IPS-15b (cell line): ENCODE results near the gene TAF11L4.
"Not testable (repeated sequence)": the region's sequence is repeated elsewhere in the genome, so short reads cannot be mapped to it uniquely, and the experiment has no call there.

ENCODE experiments used
- H3K27me3 ChIP-seq: one replicate; pipeline ENCODE4 v1.6.1; 2013; ENCODE audit warnings: low read length; ENCODE audit not compliant: control insufficient read depth, insufficient read depth
- H3K36me3 ChIP-seq: one replicate; pipeline ENCODE4 v1.6.1; 2013; ENCODE audit warnings: low read length; ENCODE audit not compliant: control insufficient read depth, insufficient read depth
- H3K4me1 ChIP-seq: one replicate; pipeline ENCODE4 v1.6.1; 2013; ENCODE audit warnings: mild to moderate bottlenecking, low read length; ENCODE audit not compliant: control insufficient read depth, insufficient read depth
- H3K4me3 ChIP-seq: one replicate; pipeline ENCODE4 v1.5.1; 2013; ENCODE audit warnings: low read depth, low read length
- H3K9ac ChIP-seq: one replicate; pipeline ENCODE4 v1.6.1; 2013; ENCODE audit warnings: low read depth, mild to moderate bottlenecking, low read length
- H3K9me3 ChIP-seq: one replicate; pipeline ENCODE4 v1.6.1; 2013; ENCODE audit warnings: mild to moderate bottlenecking, low read length; ENCODE audit not compliant: control insufficient read depth, insufficient read depth

Gene TAF11L4

DNA sequence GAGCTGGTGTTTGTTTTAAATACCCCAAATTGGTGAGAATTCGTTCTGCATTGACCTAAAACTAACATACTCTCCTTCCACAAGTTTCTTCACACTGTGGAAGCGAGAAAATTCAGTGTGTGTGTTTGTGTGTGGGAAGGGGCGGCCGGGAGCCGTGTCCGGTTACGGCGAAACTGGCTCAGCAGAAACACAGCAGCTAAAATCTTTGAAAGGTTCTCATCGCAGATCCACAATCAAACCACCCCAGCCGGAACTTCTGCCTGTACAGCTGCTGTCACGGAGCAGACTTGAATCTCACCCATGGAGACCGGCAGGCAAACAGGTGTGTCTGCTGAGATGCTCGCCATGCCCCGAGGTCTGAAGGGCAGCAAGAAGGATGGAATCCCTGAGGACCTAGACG is at the start of gene TAF11L4:
Gene TAF11L4 (plus strand): TSS at position 301 of the 400 bp plus-strand sequence.
- H3K9ac ChIP-seq, H3K27me3 ChIP-seq, H3K4me1 ChIP-seq, H3K4me3 ChIP-seq, H3K36me3 ChIP-seq, H3K9me3 ChIP-seq: not testable (repeated sequence)

GRCh38 chr5:17475064-17475463 is 46.5 kb upstream of the TAF11L4 start:
- H3K27me3 ChIP-seq, H3K36me3 ChIP-seq, H3K9ac ChIP-seq, H3K9me3 ChIP-seq, H3K4me3 ChIP-seq, H3K4me1 ChIP-seq: not testable (repeated sequence)

DNA sequence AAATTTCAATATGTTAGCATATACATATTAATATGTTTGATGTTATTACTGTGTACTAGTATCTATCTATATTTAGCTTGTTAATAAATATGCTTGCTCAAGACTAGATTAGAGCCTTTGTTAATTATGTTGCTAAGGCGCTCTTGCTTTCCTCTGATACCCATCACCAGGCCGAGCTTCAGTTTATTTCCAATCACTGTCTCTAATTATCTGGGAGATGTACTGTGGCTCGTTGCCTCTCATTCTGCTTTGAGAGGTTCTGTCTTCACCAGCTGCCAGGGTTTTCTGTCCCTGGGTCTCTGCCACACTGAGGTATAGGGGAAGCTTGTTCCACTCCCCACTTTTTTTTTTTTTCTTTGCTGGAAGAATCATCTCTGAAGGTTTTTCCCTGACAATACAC is 44.6 kb upstream of the TAF11L4 start:
- Histone ChIP-seq H3K4me1 (peaks cover 5% of the 10 kb centered on the region), H3K4me3 (no peak overlapping the region), H3K36me3 (no peaks in the 10 kb centered on the region), H3K27me3 (no peaks in the 10 kb centered on the region), H3K9me3 (no peaks in the 10 kb centered on the region), H3K9ac (no peak overlapping the region)

- H3K4me3 ChIP-seq: no peak overlapping the region
- peaks cover 5% of the 10 kb centered on the region for H3K4me1 ChIP-seq
- H3K9ac ChIP-seq: no peak overlapping the region
- H3K36me3 ChIP-seq: no peaks in the 10 kb centered on the region
- H3K9me3 ChIP-seq: no peaks in the 10 kb centered on the region
- no peaks in the 10 kb centered on the region for H3K27me3 ChIP-seq
Measured at GRCh38 chr5:17477573-17478265, 43.9 kb upstream of the TAF11L4 start.

GRCh38 chr5:17481378-17481777 is 40.2 kb upstream of the TAF11L4 start:
- Histone ChIP-seq H3K27me3 (no peaks in the 10 kb centered on the region), H3K9me3 (no peaks in the 10 kb centered on the region), H3K36me3 (no peaks in the 10 kb centered on the region), H3K9ac (no peak overlapping the region), H3K4me1 (peaks cover 5% of the 10 kb centered on the region), H3K4me3 (no peak overlapping the region)

DNA sequence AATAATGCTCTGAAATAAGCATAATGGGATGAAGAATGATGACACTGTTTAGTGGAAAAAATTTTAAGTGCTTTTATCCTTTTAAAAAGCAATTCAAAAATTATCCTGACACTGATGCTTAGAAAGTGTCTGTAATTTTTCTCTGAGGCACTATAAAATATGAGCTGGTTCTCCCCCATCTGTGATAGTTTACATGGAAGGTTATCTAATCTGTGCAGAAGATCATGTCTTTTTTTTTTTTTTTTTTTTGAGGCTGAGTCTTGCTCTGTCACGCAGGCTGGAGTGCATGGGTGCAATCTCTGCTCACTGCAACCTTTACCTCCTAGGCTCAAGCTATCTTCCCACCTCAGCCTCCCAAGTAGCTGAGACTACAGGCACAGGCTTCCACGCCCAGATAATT is 38.8 kb upstream of the TAF11L4 start:
- peaks cover 5% of the 10 kb centered on the region for H3K4me1 ChIP-seq
- no peaks in the 10 kb centered on the region for H3K27me3 ChIP-seq
- no peak overlapping the region for H3K4me3 ChIP-seq
- H3K9me3 ChIP-seq: no peaks in the 10 kb centered on the region
- no peak overlapping the region for H3K9ac ChIP-seq
- H3K36me3 ChIP-seq: no peaks in the 10 kb centered on the region

DNA sequence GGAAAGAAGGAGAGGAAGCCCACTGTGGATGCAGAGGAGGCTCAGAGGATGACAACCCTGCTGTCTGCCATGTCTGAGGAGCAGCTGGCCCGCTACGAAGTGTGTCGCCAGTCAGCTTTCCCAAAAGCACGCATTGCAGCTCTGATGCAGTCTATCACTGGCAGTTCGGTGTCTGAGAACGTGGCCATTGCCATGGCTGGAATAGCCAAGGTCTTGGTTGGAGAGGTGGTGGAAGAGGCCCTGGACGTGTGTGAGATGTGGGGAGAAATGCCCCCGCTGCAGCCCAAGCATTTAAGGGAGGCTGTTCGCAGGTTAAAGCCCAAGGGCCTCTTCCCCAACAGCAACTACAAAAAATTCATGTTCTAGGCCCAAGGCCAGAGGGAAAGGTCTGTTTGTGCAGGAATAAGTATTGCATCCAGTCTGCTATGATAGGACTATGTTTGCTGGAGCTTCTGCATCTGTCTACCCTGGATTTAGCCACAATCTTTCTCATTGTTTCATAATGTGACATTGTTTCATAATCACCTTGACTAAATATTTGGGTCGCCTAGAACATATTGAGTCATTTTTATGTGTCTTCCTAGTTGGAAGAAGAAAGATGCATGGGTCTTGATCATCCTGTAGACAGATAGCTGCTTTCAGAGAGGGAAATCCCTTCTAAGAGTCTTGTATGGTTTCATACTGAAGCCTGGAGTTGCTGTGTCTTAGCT is 35.0 kb upstream of the TAF11L4 start:
- not testable (repeated sequence) for H3K27me3 ChIP-seq, H3K9ac ChIP-seq, H3K36me3 ChIP-seq, H3K4me1 ChIP-seq, H3K9me3 ChIP-seq, H3K4me3 ChIP-seq

- no peak overlapping the region for H3K4me3 ChIP-seq
- no peaks in the 10 kb centered on the region for H3K27me3 ChIP-seq
- no peaks in the 10 kb centered on the region for H3K4me1 ChIP-seq
- H3K9me3 ChIP-seq: no peaks in the 10 kb centered on the region
- no peak overlapping the region for H3K9ac ChIP-seq
- H3K36me3 ChIP-seq: no peaks in the 10 kb centered on the region
Measured at GRCh38 chr5:17487174-17487512, 34.5 kb upstream of the TAF11L4 start.

DNA sequence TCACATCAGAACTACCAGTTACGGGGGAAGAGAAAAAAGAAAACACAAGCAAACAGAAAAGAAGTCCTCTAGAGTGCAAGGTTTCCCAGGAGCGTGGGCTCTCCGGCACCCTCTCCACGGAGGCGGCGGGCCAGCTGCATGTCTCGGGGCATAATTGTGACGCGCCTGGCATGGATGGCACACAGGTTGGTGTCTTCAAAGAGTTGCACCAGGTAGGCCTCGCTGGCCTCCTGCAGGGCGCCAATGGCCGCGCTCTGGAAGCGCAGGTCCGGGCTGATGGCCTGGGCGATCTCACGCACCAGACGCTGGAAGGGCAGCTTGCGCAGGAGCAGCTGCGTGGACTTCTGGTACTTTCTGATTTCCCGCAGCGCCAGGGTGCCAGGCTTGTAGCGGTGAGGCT is 30.3 kb upstream of the TAF11L4 start:
- H3K4me3 ChIP-seq, H3K9me3 ChIP-seq, H3K9ac ChIP-seq, H3K27me3 ChIP-seq, H3K36me3 ChIP-seq, H3K4me1 ChIP-seq: not testable (repeated sequence)

- Histone ChIP-seq H3K9me3 (no peaks in the 10 kb centered on the region), H3K4me1 (no peaks in the 10 kb centered on the region), H3K4me3 (no peak overlapping the region), H3K9ac (no peak overlapping the region), H3K27me3 (no peaks in the 10 kb centered on the region), H3K36me3 (no peaks in the 10 kb centered on the region)
Measured at GRCh38 chr5:17492770-17493169, 28.8 kb upstream of the TAF11L4 start.

GRCh38 chr5:17497446-17497845 is 24.2 kb upstream of the TAF11L4 start:
- no peaks in the 10 kb centered on the region for H3K36me3 ChIP-seq
- H3K4me3 ChIP-seq: no peak overlapping the region

GRCh38 chr5:17497931-17498330 is 23.7 kb upstream of the TAF11L4 start, which contains the start of gene TAF11L2:
Gene TAF11L2 (plus strand): TSS chr5:17498231.
- H3K4me1 ChIP-seq: not testable (repeated sequence)

More at GRCh38 chr5:17497446-17497845, 24.2 kb upstream of the TAF11L4 start:
- no peaks in the 10 kb centered on the region for H3K4me1 ChIP-seq
- H3K9me3 ChIP-seq: no peaks in the 10 kb centered on the region
- H3K27me3 ChIP-seq: no peaks in the 10 kb centered on the region
- no peak overlapping the region for H3K9ac ChIP-seq

More at GRCh38 chr5:17497931-17498330, 23.7 kb upstream of the TAF11L4 start, which contains the start of gene TAF11L2:
- H3K4me3 ChIP-seq, H3K9me3 ChIP-seq, H3K27me3 ChIP-seq, H3K36me3 ChIP-seq, H3K9ac ChIP-seq: not testable (repeated sequence)
